ENCODE data around the gene ART4.

- TF ChIP-seq CREM (CRISPR knock-in tag; IDR thresholded peaks at IDR 0.05): no peak
- no peak for TF ChIP-seq KAT7 (CRISPR knock-in tag; IDR thresholded peaks at IDR 0.05; ENCODE audit: borderline replicate concordance)
- TF ChIP-seq CTCF (IDR thresholded peaks at IDR 0.05): 0 out of 2 replicates have a peak, but pooled peaks have one; percentile 4
- TF ChIP-seq NFYB (CRISPR knock-in tag; conservative IDR thresholded peaks at IDR 0.05; ENCODE audit: low read depth): no peak
- no peak for TF ChIP-seq E2F4 (CRISPR knock-in tag; IDR thresholded peaks at IDR 0.05; ENCODE audit: borderline replicate concordance, low read depth)
- no peak for TF ChIP-seq PRRX2 (CRISPR knock-in tag; IDR thresholded peaks at IDR 0.05)
- no peak for TF ChIP-seq JUN (CRISPR knock-in tag; IDR thresholded peaks at IDR 0.05)
- no peak for TF ChIP-seq ERG (CRISPR knock-in tag; IDR thresholded peaks at IDR 0.05)
- TF ChIP-seq NFE2L1 (CRISPR knock-in tag; IDR thresholded peaks at IDR 0.05): no peak
- TF ChIP-seq CREB1 (CRISPR knock-in tag; IDR thresholded peaks at IDR 0.05): no peak
- no peak for TF ChIP-seq HMGA2 (CRISPR knock-in tag; IDR thresholded peaks at IDR 0.05)
Observed at GRCh38 chr12:14844401-14844800, 1.1 kb upstream of the ART4 start.
